GM12875 (cell line): ENCODE measurements around the gene FBXL17.

Source experiments
- H3K4me3 ChIP-seq: one replicate; pipeline ENCODE4 v1.5.1; 2011; ENCODE audit warnings: low read depth, low read length, control low read depth
- TF ChIP-seq, protein P1 (sequence below): IDR thresholded peaks from 2 replicates; pipeline ENCODE4 v1.5.1; 2011; ENCODE audit warnings: low read depth, mild to moderate bottlenecking, control low read depth, inconsistent platforms, low read length, moderate library complexity, borderline replicate concordance; ENCODE audit not compliant: insufficient read depth

FBXL17 gene

DNA sequence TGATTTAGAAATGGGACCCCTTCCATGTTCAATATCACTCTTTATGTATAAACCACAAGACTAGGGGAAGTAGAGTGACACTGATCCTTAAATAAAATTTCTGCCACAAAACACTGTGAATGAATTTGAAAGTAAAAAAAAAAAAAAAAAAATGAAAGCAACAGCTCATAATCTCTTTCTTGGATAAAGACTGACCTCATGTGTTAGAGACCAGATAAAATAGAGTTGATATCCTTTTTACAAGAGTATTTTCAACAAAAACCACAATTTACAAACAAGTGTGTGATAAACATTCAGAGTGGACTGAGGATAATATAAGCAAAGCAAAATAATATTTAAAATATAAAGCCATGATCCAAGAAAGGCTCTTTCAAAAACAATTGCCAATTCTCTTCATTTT, 180.2 kb downstream of the FBXL17 start:
- H3K4me3 ChIP-seq: no peak overlapping the region
- TF ChIP-seq, protein P1, sequence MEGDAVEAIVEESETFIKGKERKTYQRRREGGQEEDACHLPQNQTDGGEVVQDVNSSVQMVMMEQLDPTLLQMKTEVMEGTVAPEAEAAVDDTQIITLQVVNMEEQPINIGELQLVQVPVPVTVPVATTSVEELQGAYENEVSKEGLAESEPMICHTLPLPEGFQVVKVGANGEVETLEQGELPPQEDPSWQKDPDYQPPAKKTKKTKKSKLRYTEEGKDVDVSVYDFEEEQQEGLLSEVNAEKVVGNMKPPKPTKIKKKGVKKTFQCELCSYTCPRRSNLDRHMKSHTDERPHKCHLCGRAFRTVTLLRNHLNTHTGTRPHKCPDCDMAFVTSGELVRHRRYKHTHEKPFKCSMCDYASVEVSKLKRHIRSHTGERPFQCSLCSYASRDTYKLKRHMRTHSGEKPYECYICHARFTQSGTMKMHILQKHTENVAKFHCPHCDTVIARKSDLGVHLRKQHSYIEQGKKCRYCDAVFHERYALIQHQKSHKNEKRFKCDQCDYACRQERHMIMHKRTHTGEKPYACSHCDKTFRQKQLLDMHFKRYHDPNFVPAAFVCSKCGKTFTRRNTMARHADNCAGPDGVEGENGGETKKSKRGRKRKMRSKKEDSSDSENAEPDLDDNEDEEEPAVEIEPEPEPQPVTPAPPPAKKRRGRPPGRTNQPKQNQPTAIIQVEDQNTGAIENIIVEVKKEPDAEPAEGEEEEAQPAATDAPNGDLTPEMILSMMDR: no peak

GRCh38 chr5:108196276-108196675, 185.6 kb downstream of the FBXL17 start:
- TF ChIP-seq, protein P1: no peak

DNA sequence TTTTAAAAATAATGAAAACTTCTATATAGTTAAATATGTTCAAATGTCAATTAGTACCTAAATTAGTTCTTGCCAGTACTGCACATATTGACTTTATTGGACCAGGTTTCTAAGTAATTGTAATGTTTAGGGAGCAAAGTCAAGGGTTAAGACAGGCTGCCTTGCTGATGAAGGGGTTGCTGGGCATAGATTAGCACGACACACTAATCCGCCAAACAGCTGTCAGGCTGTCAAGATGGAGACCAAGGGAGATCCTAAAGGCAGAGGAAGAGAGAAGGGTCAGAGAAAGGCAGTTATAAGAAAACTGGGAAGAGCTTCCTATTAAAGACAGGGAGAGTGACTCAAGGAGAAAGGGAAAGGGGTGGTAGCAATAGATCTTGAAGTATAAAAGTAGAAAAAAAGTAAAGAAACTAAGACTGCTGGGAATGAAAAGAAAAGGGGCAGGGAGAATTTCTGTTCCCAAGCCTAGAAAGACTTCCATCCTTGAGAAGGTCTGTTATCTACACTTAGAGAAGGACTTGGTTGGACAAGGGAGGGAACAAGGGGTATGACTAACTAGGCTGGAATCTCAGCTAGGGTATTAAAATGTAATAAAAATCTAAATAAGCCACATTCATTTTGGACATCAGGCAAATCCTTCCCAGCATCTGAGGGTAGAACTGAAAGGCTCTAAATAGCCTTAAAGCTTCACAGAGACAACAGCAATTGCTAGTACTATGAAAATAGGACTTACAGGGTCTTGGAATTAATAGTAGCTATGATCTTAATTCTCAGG, 188.7 kb downstream of the FBXL17 start:
- H3K4me3 ChIP-seq: no peak overlapping the region
- TF ChIP-seq, protein P1: no peak

More at GRCh38 chr5:108196276-108196675, 185.6 kb downstream of the FBXL17 start:
- no peak overlapping the region for H3K4me3 ChIP-seq

DNA sequence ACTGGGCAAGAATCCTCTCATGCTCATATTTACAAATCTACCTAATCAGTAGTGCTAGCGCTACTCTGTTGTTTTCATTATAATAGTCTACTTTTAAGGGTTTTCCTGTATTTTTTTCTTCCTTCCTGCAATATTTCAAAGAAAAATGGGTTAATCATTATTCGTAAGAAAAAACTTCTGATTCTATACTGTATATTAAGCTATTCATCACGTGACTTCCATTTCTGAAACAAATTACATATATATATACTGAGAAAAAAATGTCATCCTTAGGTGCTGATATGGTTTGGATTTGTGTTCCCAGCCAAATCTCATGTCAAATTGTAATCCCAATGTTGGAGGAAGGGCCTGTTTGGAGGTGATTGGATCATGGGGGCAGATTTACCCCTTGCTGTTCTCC, 197.0 kb downstream of the FBXL17 start:
- no peak overlapping the region for H3K4me3 ChIP-seq
- TF ChIP-seq, protein P1: no peak

DNA sequence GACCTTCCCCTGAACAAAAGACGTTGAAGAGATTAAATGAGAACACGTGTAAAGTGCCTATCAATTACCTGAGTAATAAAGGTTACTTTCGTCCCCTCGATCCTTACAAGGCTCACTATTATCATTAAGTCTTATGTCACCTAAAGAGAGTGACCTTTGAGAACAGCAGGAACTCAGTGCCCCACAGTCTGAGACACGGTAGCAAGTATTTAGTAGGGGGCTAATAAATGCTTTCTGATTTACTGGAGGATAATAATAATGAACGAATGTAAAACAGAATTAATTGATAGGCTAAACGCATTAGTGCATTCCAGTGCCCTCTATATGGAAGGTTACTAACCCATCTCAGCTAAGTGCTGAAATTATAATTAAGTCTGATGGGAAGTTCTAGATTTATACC, 199.9 kb downstream of the FBXL17 start:
- H3K4me3 ChIP-seq: no peak overlapping the region
- TF ChIP-seq, protein P1: no peak

GRCh38 chr5:108174286-108174685, 207.6 kb downstream of the FBXL17 start:
- TF ChIP-seq, protein P1: no peak
- H3K4me3 ChIP-seq: no peak overlapping the region

DNA sequence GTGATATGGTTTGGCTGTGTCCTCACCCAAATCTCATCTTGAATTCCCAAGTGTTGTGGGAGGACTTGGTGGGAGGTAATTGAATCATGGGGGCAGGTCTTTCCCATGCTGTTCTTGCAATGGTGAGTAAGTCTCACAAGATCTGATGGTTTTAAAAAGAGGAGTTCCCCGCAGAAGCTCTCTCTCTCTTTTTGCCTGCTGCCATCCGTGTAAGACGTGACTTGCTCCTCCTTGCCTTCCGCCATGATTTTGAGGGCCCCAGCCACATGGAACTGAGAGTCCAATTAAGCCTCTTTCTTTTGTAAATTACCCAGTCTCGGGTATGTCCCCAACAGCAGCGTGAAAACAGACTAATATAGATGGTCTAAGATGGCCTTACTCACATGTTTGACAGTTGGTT, 210.1 kb downstream of the FBXL17 start:
- H3K4me3 ChIP-seq: no peak overlapping the region
- TF ChIP-seq, protein P1: no peak
